Stimulated activated CD8-positive, alpha-beta memory T cell treated with anti-CD3 and anti-CD28 coated beads, Interleukin-7, amount 100 ng/mL, for 48 hours (primary cell): ENCODE data around the gene SH3RF3.
"Not testable (repeated sequence)": the region's sequence is repeated elsewhere in the genome, so short reads cannot be mapped to it uniquely, and the experiment has no call there.

Source experiments
- DNase-seq, 2 donors: peaks; one replicate each; pipeline ENCODE4 v3.0.0-alpha.2; 2020; ENCODE audit warnings: low read depth in 1 of 2; ENCODE audit errors: extremely low read depth in 1 of 2

The SH3RF3 gene

DNA sequence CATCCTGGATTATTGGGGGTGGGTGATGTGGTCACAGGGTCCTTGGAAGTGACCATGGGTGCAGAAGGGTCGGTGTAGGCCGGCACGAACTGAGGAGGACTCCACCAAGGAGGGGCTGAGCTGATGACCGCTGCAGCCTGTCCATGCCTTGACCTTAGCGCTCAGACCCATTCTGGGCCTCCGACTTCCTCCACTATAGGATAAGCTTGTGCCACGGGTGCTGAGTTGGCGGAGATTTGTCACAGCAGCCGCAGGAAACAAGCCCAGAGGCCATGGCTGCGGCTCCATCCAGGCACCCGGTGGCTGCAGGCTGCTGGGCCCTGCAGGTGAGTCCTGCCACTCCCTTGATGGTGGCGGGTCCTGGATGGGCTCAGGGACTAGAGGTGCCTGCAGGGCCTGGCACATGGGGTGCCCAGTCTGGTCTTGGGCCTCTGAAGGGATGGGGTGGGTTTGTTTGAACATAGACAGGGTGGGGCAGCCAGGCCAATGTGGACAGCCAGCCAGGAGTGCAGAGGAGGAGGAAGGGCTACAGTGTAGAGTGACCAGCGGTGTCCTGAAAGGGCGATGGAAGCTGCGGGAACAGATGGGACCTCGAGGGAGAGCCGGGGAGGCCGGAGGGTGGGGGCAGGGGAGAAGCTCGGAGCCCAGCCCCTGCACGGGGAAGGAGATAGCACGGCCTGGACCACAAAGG lies 400.0 kb downstream of the SH3RF3 start:
- DNase-seq: no peak

DNA sequence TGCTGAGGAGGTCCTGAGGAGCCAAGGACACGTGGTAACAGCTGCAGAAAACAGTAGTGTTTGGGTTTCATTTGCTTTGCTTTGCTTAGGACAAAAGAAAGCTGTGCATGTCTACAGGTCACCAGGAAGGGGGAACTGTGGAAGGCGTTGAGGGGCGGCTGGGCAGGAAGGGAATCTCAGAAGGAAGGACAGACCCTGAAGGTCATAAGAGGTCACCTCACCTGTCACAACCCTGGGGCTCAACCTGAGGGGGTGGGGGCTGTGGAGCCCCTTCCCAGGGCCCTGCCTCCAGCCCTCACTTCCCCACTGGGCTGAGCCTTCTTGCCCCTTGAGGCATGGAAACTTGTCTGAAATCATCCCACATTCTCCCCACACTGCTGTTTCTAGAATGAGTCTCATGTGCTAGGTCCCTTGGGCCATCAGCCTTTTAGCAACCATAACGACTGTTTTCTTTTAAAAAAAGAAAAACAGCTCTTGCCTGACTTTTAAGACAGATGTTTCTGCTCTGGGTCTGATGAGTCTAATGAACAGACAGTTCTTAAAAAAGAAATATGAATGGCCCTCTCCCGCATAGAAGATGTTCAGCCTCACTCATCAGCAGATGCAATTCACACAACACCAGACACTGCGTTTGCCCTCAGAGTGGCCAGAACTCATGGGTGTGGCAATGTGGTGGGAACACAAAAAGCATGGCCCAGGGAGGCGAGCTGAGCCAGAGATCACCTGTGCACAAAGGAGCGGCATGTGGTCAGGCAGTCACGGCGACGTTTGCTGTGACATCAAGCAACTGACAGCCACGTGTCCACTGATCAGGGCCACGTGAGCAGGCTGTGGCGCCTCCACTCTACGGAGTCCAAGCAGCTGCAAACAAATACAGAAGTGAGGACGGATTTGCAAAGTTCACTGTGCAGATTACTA lies 400.8 kb downstream of the SH3RF3 start:
- DNase-seq: no peak

DNA sequence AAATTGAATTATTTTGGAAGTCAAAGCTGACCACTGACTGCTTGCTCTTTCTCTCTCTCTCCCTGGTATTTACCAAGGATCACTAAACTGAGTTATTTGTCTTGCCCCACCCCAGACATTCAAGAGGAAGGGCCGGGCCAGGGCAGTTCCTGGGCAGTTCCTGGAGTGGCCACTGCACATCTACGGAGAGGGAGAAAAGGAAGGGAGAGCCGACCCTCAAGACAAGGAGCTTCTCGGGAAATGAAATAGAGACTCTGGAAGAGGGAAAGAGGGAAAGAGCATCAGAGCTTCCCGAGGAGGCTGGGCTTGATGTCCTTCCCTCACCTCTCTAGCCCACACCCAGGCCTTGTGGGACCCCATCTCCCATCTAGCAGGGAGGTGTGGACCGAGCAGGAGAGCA lies 401.7 kb downstream of the SH3RF3 start:
- no peak for DNase-seq

DNA sequence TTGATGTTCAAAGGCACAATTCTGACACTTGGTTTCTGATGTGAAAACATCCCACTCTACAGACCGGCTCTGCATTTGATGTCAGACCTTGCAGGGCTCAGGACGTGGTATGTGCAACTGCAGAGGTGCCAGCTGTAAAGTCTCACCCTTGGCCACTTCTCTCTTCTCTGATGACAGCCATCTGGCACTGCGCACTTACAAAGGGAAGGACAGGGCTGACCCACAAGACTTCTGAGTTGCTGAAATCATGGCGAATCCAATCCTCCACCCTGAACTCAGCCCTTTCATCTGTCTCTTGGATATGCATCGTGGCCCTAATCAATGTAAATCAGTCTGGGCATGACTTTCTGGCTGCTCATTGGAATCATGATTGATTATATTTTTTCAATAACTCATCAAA lies 402.2 kb downstream of the SH3RF3 start:
- no peak for DNase-seq

DNA sequence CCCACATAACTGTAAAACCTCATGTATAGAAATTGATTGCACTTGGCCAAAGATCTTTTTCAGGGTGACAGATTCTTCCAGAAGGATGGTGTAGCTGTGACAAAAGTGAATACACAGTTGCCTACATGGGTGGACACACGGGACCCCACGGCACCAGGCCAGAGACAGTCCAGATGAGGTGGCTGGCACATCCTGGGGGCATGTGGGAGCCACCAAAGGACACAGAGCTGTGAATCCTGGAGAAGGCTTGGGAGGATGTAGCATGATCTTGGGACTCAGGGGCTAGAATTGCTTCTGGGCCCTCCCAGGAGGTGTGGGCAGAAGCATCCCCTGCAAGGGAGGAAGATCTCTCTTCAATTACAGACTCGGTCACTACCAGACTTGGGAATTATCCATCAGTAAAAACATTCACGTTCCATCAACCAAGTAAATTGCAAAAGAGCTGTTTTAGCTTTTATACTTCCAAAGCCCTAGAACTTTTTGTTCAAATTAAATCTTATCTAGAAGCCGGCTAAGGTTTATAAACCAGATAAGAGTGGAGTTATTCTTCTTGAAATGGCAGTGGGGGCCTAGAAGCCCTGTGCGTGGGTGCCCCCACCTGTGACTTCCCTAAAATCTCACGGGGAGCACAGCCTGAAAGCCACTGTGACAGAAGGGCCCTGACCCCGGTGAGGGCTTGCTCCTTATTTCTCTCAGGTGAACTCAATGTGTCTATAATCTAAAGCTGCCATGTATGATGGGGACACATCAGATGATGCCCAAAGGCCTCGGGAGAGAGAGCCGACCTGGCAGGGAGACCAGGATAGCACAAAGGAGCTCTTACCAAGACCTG lies 403.1 kb downstream of the SH3RF3 start:
- no peak for DNase-seq

DNA sequence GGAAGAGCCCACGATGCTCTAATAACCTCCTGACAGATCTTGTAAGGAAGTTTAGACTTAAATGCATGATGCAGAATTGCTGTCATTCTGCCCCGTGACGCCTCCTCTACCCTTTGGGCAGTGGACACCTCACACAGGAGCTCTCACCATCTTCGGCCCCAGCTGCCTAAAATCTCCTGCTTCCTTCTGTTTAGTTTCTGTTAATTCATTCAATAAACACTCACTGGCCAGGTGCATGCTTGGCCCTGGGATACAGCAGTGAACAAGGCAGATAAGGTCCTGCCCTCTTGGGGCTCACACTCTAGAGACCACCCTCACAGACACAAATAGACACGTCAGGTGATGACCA lies 403.7 kb downstream of the SH3RF3 start:
- no peak for DNase-seq

DNA sequence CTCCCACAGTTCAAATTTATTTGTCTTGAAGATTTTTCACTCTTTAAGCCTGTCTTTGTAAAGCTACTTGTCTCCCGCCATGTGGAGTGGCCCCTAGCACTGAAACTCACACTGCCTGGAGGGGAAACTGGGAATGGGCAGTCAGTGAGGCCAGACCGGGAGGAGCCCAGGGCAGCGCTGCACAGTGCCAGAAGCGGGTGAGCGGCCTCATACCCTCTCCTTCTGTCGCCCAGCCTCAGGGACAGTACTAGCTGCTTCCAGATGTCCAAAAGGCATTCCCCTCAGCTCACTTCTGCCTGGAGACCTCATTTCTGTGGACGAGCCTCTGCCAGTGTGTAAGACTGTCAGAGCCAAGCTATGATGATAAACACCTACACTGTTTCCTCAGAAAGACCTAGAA lies 404.8 kb downstream of the SH3RF3 start:
- DNase-seq: no peak

DNA sequence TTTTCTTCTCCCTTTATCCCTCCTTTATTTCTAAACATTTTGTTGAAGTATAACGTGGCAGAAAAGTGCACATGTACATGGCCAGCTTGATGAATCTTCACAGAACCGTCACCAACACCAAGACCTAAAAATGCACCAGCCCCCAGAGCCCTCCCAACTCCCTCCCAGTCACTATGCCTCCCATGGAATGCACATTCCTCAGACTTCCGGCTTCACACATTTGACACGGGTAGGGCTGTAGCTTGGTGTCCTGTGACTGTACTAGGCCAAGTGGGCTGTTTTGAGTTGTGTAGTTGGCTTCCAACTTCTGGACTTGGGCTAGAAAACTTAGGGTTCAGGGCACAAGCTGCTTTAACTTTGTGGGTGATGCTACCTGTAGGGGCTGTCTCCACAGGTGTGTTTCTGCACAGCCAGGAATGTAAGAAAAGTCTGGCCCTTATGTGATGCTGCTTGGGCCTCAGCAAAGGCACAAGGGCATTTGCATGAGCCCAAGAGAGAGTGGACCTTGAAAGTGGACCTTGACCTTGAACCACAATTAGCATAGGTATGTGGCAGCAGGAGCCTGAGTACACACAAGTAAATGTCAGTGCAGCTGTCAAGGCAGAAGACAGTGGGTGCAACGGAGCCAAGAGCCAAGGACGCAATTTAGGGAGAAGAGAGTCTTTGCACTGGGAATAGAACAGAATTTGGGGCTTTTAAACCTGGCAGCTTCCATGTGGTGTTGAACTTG lies 406.4 kb downstream of the SH3RF3 start:
- DNase-seq: no peak

DNA sequence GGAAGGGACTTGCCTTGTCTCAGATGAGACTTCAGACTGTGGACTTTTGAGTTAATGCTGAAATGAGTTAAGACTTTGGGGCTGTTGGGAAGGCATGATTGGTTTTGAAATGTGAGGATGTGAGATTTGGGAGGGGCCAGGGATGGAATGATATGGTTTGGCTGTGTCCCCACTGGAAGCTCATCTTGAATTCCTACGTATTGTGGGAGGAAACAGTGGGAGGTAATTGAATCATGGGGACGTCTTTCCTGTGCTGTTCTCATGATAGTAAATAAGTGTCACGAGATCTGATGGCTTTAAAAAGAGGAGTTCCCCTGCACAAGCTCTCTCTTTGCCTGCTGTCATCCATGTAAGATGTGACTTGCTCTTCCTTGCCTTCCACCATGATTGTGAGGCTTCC lies 407.6 kb downstream of the SH3RF3 start:
- DNase-seq: not testable (repeated sequence)

DNA sequence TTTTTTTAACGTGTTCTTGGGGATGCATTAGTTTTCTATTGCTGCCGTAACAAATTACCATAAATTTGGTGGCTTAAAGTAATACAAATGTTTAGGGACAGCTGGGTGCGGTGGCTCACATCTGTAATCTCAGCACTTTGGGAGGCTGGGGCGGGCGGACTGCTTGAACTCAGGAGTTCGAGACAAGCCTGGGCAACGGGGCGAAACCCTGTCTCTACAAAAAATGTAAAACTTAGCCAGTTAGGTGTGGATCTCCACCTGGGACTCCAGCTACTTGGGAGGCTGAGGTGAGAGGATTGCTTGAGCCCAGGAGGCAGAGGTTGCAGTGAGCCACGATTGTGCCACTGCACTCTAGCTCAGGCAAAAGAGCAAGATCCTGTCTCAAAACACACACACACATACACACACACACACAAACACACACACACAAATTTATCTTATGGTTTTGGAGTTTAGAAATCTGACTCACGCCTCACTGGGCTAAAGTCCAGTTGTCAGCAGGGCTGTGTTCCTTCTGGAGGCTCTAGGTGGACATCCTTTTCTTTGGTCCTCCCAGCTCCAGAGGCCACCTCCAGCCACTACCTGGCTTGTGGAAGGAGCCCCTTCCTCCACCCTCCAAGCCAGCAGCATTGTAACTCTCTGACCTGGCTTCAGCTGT lies 408.7 kb downstream of the SH3RF3 start:
- no peak for DNase-seq

DNA sequence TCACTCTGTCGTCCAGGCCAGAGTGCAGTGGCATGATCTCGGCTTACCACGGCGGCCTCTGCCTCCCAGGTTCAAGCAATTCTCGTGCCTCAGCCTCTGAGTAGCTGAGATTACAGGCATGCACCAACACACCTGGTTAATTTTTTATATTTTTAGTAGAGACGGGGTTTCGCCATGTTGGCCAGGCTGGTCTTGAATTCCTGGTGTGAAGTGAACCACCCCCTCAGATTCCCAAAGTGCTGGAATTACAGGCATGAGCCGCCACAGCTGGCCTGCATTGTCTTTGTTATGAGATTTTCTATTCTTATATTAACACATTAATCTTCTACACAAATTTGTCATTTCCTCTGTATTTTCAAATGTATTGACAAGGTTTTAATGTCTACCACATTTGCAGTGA lies 409.5 kb downstream of the SH3RF3 start:
- DNase-seq: no peak

DNA sequence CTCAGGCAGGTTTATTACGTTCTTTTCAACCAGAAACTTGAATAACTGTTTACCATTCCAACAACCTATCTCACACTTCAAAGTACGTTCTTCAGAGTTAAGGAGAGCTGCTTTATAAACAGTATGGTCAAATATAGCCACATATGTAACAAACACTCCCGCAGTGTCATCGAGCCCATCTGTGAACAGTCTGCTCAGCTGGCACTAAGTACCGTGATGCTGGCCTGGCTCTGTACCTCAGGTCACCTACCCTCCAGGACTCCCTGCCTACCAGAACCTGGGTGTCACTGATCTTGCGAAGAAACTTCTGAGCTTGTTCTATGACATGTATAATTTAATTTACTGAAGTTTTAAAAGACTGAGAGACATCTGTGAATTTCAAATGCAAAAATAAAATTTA lies 413.4 kb downstream of the SH3RF3 start:
- no peak for DNase-seq

DNA sequence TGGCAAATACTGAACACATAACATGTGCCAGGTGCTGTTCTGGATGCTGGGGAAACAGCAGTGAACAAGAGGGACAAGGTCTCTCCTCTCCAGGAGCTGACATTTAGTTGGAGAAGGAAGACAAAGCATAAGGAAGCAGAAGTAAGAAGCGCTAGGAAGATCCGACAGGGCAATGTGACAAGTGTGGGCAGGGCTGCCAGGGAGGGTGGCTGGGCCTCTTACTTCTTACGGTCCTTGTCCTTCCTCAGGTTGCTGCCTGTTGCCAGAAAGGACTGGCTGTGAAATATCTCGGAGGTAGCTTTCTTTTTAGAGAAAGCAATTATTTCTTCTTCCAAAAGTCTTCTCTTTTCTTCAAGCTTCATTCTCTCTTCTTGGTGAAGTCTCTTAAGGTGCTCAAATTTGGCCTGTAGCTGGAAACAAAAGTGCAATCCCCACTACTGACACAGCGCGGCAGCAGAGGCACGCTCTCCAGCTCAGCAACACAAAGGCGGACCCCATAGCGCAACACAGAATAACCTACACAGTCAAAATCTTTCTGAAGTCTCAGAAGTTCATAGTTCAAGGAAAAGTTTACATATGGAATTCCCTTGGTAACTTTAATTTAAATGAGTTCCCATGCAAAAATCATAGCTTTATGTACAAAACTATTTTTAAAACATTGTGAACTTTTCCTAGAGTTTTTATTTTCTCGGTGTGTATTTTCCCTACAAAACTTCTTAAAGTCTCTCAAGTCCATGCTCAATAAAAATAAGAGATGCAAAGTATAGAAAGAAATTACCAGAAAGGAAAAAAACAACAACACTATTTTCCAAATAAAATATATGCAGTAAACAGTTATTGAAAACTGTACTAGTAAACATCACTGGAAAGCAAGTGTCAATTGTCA lies 417.1 kb downstream of the SH3RF3 start:
- DNase-seq: peak; percentile 16 to 32

DNA sequence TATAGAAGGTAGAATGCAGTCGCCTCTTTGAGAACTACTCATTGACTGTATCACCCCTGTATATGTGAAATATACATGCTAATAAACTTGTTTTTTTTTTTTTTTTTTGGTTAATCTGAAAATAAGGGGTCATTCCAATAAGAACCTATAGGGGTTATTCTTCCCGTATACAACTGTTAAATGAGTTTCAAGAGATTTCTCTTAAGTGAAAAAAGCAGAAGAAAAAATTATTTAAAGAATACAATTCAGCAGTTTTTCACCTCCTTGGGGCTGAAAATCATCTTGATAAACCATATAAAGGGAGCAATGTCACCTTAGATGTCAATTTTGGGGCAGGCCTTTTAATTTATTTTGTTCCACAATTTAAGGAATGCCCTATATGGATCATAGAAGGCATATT lies 418.3 kb downstream of the SH3RF3 start:
- no peak for DNase-seq

DNA sequence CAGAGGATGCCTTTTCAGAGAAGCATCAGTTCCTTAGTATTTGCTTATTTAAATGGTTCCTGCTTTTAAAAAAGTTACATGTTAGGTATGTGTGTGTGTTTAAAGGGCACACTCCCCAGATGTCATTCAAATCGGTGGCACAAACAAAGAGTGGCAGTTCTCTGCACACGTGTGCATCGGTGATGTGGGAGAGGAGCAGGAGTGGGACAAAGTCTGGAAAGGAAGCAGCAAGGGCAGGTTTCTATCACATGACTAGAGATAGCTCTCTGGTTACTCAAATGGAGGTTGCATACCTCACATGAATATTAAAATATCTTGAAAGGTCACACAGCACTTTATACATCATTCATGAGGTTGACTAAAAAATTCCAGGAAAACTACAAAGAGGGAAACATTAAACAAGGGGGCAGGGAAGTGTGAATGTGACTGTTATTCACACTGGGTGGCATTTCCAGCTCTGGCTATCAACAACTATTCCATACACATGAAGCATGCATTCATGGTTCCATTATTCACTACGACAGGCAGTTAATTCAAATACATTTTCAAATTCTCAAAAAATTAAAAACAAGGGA lies 420.1 kb downstream of the SH3RF3 start:
- DNase-seq: no peak
